ENCODE measurements around the gene CBX3.
"Not testable (repeated sequence)": the region's sequence is repeated elsewhere in the genome, so short reads cannot be mapped to it uniquely, and the experiment has no call there.

Gene CBX3

DNA sequence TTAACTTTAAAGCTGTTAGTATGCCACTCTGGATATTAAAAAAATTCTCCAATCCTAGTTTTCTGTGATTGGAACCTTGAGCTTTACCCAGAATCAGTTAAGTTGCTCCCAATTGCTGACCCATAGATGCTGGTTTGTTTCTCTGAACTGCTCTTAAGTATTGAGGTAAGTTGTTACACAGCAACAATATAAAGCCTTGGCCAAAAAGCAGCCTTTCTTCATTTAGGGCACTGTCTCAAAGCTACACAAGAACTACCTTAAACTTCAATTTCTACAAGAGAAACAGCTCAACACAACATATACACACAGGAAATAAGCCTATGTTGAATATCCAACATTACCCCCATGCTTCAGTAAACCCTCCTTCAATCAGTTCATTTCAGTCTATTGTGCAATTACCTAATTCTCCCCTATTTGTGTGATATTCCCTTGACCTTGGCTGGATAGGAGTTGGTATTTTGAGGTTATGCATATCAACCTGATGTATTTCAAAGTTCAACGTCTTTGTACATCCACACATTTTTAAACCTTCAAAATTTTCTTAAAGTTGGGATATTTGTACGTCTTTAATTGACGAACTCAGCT, 12.5 kb upstream of the CBX3 start:
- DNase-seq, result no peak

DNA sequence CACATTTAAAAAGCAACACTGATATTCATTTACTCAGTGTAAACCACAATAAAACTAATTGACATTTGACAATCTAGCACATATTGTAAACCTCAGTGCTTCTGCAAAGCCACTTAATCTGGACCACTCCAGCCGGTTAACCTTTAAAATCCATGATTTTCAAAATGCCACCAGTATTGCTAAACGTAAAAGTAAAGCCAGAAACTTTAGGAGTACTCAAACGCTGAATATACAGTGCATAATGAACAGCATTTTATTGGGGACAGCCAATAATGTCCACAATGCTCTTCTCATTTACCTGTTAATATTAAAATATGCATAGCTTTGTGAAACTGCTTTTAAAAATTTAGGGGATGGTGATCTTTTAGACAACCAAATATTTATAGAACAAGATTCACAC, 11.8 kb upstream of the CBX3 start:
- DNase-seq, result no peak

DNA sequence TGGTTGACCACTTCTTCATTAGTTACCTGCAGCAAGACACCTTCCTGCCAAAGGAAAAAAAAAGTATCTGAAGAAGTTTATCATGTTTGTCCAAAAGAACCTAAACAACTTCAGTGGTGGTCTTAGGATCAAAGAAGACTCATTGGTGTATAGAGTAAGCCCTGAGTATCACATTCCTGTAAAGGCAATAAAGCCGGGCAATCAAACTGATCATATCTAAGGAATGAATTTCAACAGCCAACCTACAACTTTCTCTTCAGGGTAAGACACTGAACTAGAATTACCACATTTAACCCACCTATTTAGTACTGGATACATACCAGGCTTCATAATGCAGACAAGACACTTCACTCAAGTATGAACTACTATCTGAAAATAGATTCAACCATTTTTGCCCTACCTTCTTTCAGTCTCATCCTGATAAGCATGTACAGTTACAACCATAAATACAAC, 11.1 kb upstream of the CBX3 start:
- DNase-seq, result no peak

DNA sequence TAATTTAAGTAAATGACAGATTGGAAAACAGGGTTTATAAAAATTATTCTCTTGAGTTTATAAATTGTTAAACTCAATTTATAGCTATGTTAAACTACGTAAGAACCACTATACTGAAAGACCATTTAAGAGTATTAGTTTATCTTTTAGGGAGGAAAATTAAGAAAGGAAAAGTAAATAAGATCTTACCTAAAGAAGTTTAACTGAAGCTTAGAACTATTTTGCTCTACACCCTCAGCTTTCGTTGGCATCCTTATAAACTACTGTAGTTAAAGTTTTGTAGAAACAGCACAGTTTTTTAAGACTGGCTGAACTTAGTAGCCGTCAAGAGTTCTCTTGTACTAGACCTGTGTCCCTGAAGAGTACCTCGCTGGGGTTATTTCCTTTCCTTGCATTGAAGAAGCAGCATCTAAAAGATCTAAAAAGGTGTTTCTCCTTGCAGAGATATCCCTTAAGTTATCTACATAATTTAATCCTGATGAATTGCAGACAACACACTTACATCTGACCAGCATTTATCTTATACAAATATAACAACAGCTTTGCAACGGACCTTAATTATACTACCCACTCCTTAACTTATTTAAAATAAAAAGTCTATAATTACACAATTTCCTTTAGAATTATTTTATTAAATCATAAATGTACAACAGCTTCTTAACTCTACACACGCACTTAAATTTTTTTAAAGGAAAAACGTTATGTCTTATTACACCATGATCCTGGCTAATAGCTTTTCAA, 10.1 kb upstream of the CBX3 start:
- DNase-seq, result no peak

DNA sequence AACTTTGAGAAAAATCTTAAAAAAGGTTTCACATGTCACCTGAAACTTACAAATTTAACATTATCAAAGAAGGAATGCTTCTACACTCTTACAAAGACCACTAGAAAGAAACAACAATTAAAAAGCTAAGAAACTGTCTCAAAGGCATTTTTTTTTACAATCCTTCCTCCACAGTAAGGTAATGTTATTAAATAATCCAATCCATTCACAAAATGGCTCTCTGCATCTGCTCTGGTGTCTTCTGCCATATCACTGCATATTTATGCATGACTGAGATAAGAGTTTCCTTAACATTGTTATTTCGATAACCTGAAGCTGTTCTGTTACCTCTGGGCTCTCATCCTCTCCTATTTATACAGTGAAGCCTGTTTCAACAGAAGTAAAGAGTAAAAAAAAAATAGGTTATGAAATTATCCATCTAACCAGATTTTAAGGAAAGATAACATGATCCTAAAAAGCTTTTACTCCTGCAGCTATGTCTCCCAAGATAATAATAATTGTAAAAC, 9.5 kb upstream of the CBX3 start:
- DNase-seq, result no peak

DNA sequence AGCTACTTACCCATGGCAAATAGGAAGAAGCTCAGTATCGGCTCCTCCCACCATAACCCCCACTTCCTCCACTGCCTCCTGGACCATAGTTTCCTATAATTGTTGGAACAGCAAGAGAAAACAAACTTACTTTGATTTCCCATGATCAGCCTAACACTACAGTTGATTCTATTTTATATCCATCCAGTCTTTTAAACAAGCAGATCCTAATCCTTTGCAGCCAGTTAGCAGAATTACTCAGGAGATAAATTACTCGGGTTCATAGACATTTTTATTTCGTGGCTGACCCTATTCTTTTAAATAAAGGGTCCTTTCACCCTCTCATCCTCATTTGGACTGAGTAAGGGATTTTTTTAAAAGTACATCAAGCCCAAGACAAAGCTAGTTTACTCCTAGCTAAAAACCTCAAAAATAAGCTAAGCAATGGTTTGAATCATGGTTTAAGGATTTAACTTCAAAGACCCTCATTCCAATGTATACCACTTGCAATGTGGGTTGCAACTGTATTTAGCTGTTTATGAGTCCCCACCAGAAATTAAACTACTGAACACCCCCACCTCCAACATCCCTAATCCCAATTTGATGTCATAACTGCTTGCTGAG, 9.0 kb upstream of the CBX3 start:
- DNase-seq, result no peak

DNA sequence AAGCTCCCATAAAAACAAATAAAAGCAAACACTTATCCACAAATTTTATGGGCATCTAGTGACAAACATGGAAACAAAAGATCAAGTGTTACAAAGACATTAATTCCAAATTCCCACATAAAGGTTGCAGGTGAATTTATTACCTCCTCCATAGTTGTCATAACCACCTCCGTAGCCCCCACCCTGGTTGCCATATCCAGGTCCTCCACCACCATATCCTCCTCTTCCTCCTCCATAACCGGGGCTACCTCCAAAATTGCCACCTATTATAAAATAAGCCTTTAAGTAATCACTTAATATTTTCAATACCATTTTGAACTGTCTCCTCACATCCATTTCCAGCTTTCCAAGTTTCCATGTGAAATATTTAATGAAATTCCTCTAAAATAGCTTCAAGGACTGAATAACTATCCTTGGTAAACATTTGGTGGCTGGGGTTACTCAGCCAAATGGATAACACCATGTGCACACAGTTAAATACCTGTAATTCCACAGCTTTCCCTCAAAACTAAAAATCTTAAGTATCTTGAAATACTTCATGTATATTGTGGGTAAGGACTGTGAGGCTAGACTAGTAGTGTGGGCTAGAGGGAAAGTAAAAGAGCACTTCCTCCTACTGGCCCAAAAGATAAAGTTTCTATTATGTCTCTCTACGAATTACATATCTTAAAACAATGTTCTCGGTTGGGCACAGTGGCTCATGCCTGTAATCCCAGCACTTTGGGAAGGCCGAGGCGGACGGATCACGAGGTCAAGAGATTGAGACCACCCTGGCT, 7.9 kb upstream of the CBX3 start:
- DNase-seq, result no peak

DNA sequence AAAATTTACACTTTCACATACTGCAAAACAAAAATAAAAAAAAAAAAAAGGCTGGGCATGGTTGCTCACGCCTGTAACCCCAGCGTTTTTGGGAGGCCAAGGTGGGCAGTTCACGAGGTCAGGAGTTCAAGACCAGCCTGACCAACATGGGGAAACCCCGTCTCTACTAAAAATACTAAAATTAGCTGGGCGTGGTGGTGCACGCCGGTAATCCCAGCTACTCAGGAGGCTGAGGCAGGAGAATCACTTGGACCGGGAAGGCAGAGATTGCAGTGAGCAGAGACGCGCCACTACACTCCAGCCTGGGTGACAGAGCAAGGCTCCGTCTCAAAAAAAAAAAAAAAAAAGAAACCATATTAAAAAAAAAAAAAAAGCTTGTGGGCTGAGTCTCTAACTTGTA, 6.8 kb upstream of the CBX3 start:
- DNase-seq, result not testable (repeated sequence)

DNA sequence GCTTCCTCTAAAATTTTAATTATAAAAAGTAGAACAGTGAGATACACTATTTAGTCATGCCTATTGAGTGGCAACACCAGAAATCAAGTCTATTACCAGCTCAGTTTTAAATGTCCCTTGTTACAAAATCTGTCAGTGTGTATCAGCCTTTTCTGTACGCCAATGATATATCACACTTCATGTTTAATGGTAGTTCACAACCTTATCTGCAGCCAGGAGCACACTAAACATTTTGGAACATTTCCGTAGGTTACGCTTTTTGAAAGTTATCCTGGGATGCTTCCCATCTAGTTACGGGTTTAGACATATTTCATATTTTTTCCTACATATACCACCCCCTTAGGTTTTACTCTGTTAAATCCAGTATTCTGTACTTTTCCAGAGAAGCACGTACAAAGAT, 6.4 kb upstream of the CBX3 start:
- DNase-seq, result no peak

DNA sequence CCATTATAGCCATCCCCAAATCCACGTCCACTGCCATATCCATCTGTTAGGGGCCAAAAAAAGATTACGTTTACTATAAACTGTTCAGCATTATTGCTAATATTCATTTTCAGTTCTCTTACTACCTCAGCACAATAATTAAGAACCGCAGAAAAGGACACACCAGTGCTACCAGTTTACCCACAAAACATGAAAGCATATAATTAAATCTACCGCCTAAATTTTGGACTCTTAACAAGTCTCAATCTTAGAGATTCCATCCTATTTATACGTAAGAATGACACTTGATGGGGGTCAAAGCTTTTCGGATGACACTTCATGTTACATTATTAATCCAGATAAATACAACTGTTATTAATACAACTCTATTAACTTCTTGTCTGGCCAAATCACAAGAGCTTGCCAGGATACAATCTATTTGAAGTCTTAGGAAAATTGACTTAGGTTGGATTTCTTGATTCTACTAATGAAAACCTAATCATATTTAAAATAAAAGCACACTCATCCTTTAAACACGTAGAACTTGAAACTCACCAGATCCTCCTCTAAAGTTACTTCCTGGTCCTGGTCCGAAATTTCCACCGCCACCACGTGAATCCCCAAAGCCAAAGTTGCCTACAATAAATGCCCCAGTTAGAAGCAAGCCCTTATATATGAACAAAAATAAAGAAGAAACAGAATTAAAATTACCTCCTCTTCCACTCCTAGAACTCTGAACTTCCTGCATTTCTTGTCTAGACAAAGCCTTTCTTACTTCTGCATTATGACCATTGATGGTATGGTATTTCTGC, 5.5 kb upstream of the CBX3 start:
- DNase-seq, result no peak

DNA sequence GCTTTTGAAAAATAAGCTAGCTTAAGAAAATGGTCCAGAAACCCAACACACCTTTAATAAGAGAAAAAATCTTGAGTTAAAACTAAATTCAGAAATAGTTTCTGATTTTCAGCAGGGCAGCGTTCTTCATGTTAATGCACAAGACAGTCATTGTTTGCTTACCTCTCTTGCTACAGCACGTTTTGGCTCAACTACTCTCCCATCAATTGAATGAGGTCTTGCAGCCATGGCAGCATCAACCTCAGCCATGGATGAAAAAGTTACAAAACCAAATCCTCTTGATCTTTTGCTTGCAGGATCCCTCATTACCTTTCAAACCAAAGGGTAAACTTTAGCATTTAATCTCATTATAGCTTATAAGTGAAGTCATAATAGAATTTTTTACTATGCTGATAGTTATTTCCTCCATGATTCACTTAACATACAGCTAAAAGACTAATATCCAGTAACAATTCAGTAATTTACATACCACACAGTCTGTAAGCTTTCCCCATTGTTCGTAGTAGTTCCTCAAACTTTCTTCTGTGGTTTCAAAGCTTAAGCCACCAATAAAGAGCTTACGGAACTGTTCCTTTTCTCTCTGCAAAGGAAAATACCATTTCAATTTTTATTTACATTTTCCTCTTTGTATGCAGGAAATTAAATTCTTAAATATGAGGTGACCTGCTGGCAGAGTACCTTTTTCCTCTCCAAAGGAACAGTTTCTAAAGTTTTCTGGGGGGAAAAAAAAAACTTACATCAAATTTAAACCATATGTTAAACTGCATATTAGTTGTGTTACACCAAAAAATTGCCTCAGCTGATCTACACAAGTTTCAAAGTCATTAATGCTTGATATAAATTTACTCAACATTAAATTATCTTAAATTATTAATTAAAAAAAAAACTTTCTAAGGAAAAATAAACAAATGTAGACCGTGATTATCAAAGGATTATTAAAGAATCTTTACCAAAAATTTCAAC, 4.1 kb upstream of the CBX3 start:
- no peak for DNase-seq

DNA sequence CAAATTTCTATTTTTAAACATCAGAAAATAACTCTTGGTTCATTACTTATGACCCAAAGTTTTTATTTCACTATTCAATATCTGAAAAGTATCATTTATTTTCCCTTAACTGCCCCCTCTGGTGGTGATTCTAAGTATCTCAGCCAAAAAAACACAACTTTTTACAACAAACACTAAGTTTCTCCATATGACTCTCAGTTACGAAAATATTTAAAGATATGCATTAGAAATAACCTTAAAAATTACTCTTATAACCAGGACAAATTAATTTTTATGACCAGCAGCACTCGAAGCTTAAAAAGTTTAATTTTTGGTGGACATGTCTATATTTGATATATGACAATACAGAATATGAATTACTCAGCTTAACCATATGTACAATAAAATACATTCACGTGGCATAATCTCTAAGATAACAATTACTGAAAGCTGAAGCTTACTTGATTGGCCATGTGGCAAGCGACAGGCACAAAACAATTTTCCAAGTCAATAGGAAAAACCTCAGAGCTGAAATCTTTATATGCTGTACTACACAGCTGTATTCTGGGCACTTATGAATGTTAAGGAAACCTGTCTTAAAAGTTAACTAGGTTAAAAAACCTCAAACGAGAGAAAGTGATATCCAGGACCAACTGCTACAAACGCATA, 3.3 kb upstream of the CBX3 start:
- DNase-seq, result peak; percentile 37

DNA sequence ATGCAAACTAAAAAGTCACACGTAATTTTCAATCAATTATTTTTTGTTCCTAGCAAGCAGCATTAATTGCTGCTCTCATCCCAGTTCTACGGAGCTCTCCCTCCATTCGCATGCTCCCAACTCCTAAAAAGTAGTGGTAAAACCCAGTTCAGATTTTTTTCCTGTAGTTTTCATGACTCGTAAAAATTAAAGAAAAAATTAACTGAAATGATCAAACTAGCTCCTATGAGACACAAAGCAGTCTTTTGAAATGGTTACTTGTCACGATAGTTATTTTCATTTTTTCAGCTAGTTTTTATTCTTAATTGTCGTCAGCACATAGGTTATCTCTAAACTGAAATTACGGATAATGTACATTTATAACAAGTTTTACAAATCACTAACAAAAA, 2.8 kb upstream of the CBX3 start:
- DNase-seq, result no peak

DNA sequence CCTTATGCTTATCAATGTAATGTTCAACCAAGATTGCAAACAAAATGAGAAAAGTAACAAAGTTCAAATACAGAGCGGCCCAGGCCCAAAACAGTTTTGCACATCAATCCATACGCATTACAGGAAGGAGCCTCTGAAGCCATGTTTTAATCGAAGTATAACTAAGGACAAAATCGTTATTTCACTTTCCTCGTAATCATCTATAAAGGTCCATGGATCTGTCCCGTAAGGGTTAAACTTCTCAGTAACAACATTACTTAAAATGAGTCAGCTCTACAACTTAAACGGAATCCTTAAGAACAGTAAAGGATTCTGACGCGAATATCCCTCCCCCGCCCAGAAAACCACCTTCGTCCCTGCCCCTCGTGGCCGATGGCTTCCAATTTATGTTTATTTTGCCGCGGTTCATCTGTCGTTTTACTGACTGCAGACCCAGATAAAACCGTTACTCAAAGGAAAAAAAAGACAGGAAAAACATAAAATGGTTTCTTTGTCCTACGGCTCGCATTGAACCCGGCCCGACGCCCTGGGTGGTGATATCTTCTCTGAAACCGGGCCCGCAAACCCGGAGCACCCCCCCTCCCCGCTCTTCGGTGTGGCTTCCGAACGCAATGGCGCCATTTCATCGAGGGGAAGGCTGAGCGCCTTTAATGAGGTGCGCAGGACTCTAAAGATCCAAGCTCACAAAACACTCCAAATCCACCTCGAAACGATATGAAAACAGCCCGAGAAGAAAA, 2.1 kb upstream of the CBX3 start:
- peak; percentile 71 for DNase-seq

DNA sequence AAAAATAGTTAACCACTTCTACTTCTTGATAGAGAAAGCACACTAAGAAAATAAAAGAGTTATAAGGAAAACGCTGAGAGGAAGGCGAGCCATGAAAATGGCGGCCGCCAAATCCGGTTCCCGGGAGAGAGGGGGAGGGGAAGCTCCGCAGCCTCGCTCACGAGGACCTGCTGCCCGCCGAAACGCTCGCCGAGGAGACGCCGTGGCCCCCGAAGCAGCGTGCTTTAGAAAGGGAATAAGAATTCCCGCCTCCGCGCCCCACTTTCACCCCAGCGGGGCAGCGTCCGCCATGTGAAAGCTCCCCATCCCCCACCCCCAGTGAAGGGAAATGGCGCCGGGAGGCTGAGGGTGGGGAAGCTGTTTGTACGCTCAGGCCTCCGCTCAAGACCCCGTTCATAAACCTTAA, 1.5 kb upstream of the CBX3 start:
- peak; percentile 71 for DNase-seq

DNA sequence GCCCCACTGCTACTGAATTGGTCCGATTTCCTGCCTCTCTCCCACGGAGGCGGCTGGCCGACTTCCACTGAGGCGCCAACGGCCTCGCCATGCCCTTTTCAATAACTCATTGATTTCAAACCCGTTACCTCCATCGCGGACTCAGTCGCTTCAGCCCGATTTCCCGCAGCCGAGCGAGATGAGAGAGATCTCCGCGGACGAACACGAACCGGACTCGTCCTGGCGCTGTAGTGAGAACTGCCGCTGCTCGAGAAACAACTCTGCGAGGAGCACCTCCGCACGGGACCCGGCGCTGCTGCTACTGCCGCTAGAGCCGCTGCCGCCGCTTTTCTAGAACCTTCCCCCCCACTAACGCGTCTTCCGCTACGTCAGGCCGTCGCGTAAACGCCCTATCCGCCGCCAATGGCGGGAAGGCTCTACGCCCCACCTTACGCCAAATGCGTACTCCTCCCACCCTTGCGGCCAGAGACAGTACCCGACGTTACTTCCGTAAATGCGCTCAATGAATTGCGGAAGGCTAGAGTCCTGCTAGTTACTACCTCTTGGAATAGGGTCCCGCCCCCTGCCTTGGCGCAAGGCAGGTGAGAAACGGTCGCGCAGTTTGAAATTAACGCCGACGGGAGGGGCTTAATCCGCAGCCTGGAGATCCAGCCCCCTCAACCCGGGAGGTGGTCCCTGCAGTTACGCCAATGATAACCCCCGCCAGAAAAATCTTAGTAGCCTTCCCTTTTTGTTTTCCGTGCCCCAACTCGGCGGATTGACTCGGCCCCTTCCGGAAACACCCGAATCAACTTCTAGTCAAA, 900 bp upstream of the CBX3 start, which contains the start of gene HNRNPA2B1:
Gene HNRNPA2B1 (minus strand): TSS at position 303 of the 803 bp plus-strand sequence. CDS start 169 bp downstream, at position 134.
- DNase-seq, result peak; percentile 99

DNA sequence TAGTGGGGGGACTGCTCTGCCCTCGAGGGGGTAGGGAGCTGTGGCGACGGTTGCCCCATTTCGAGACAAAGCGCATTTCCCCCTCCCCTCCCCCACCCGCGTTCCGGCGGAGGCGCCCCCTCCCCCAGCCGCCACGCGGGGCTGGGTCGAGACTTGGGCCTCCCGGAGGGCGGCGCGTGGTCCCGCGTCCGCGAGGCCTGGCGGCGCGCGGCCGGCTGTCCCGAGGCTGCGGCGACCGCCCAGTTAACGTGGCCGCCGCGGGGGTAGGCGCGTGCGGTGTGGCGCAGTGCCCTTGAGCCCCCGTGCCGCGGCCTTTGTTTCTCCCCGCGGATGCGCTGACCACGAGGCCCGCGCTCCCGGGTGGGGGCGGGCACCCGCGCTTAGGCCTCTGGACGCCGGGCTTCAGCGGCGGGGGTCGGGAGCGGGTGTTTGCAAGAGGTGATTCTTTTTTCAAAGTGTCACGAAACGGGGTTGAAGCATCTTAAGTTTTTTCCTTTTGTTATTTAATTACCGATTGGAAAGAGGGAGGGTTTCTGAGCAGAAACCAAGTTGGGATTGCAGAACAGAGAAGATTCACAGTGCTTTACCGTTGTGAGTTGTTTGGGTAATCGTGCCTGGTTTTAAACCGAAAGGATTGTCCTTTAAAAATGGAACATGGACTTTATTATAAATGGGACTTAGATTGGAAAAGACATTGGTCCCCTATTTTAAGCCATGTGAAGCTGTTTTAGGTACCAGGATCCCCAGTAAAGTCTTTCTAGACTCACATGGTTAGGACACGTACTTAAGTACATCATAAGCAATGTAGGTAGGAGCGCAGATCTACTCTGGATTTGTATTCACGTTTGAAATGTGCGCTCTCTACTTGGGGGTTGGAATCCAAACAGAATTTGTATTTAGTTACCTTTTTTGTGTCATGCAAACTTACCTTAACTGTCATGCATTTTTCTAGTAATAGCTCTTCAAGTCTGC, 760 bp downstream of the CBX3 start:
- DNase-seq, result peak; percentile 16

DNA sequence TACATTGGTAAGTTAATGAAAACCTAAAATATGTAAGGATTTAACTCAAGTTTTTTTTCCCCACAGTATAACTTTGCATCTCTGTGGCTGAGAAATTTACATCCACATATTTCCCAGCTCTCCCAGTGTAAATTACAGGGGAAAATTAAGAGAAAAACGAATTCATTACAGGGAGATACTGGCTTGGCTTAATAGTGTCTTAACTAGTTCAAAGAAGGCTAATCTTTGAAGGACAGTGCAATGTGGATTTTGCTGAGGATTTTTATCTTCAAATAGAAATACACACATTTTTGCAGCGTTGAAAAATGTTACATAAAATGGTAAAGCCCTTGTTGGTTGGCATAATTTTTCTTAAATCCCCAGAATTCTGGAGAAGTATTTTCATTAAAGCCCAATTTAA, 1.5 kb downstream of the CBX3 start:
- no peak for DNase-seq

Measured in NCI-H1105 treated with DMSO at 0.1 percent for 48 hours (cell line).